Inferior parietal cortex (tissue), 1 donor: Measurements from ENCODE around the gene RASSF7.

Source experiments
- DNase-seq: peaks from one replicate; pipeline ENCODE4 v3.0.0-alpha.2; 2016; ENCODE audit errors: extremely low spot score

The RASSF7 gene

GRCh38 chr11:610146-610801 is 49.5 kb downstream of the RASSF7 start:
- DNase-seq = no peak

GRCh38 chr11:611001-611996 is 50.5 kb downstream of the RASSF7 start:
- DNase-seq = no peak

- no peak for DNase-seq
These were observed 51.6 kb downstream of the RASSF7 start for GRCh38 chr11:612201-612960.

GRCh38 chr11:612961-613300 is 52.2 kb downstream of the RASSF7 start:
- DNase-seq = no peak

DNA sequence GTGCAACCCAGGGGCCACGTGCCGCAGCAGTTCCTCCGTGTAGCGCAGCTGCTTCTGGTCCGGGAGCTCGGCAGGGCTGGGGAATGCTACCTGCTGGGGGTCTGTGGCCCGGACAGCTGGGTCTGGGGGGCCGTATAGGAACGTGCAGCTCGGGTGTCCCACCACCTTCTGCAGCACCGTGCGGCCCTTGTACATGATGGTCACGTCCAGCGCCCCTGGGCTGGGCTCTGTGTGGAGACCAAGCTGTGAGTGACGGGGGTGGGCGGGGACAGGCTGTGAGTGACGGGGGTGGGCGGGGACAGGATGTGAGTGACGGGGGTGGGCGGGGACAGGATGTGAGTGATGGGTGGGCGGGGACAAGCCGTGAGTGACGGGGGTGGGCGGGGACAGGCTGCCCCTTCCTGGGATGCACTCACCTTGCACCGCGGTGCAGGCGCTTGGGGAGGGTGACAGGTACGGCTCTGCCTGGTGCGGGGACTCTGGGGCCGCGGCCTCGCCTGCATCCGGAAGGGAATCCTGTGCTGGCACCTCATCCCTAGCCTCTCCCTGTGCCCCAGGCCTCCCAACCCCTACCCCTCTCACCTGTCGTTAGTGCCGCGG is 52.7 kb downstream of the RASSF7 start:
- DNase-seq = no peak
